ENCODE data around the gene KCND3.

The KCND3 gene

DNA sequence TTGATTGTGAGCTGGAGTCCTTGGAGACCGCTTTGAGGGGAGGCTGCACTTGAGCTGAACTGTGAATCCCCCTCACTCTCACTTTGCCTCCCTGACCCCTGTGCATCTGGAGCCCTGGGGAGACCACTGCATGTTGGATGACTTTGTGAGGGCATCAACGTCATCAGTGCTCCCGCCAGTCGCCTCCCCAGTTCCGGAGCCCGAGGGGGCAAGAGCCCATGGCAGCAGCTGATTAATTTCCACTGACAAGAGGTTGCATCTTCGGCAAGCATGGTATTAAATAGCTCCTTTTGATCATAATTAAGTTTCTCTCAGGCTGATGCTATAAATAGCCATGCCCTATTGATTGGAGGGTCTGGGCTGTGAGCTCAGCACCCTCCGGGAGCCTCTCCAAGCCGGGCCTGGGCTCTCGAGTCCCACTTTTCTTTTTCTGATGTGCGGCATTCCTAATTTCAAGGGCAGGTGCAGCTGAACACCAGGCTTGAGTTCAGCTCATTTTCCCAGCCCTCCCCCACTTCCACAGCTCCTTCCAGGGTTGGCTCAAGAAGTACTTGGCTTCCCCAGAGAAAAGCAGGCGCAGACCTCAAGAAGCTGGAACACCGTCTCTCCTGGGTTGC lies 33.2 kb downstream of the KCND3 start:
- no peak for DNase-seq

DNA sequence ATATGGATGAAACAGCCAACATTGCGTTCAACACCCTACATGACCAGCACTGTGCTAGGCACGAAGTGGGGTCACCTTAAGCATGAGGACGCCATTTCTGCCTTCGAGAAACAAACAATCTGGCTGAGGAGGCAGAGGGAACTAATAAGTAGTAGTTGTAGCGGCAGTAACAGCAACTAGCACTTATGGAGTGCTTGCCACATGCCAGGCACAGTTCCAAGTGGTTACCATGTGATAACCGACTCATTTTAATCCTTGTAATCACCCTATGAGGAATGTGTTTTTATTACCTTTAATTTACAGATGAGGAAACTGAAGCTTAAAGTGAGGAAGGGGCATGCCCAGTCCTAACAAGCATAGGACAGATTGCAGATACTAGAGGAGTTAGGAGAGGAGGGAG lies 33.7 kb downstream of the KCND3 start:
- DNase-seq: no peak

DNA sequence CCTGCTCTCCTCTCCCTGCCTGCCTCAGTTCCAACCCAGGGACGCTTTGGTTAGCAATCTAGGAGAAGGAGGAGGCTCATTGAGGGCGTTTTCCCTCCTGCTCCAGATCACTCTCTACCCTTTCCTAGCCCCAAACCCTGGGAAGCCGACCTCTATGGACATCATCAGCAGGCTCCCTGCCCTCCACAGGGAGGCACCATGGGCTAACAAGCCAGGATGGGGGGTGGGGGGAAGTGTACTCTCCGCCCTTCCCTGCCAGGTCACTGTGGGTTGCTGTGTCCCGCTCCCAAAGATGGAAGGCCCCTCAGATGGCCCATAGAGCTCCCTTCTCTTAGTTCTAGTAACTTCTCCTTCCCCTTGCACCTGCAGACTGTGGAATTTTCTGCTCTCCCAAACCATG lies 35.7 kb downstream of the KCND3 start:
- DNase-seq: no peak

DNA sequence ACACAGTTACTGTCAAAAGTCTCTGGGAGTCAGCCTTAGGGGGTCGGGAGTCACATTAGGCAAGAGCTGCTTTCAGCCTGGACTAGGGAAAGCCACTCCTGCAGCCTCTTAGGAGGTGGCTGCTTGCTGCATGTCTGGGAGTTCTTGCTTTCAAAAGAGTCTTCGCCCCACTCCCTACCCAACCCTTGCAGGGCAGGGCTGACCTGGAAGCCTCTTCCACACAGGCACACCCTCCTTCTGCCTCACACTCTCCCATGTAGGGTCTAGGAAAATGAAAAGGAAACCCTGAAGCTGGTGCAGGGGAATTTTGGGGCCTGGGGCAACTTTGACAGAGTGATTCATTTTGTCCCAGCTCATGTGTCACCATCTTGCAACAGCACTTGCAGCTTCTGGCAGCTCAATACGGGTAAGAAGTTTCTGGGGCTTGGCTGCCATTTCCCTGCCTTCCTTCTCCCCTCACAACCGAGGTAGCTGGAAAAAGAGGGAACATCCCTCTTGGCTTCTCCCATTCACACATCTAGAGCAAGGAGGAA lies 37.3 kb downstream of the KCND3 start:
- DNase-seq: no peak

DNA sequence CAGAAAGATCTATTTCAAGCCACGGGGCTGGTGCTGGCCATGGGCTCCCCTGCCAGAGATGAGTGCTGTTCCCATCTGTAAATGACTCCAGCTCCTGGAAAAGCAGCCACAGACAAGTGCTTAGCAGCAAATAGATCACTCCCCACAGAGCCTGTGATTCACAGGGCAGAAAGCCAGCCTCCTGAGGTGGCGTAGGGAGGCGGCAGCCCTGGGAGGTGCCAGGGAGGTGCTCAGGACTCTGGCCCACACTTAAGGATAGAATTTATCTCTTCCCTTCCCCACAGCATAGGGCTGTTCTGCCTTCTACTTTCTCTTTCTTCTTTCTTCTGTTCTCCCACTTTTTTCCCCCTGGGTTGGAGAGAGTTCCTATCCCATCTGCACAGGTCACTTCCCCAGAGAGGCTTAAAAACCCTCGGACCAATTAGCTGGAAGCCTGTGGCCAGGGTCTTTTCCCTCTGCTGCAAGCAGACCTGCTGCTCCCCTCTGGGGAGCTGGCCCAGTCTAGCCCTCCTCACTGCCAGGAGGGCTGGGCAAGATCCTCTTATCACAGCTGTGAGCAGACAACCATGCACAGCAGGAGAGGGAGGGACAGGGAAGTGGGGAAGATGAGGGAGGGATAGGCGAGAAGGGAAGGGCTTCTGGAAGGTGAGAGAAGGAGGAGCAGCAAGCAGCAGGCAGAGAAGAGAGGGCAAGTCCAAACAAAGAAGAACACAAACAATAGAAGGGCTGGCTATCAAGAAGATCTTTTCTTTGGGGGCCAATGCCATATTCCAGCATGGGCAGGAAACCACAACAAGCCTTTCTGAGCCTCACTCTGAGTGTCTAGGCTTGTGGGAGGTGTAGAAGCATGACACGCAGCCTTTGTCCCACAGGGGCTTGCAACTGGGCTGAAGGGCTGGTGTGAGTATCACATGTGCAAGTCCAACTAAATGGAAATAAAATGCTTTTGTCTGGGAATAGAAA lies 41.0 kb downstream of the KCND3 start:
- no peak for DNase-seq

DNA sequence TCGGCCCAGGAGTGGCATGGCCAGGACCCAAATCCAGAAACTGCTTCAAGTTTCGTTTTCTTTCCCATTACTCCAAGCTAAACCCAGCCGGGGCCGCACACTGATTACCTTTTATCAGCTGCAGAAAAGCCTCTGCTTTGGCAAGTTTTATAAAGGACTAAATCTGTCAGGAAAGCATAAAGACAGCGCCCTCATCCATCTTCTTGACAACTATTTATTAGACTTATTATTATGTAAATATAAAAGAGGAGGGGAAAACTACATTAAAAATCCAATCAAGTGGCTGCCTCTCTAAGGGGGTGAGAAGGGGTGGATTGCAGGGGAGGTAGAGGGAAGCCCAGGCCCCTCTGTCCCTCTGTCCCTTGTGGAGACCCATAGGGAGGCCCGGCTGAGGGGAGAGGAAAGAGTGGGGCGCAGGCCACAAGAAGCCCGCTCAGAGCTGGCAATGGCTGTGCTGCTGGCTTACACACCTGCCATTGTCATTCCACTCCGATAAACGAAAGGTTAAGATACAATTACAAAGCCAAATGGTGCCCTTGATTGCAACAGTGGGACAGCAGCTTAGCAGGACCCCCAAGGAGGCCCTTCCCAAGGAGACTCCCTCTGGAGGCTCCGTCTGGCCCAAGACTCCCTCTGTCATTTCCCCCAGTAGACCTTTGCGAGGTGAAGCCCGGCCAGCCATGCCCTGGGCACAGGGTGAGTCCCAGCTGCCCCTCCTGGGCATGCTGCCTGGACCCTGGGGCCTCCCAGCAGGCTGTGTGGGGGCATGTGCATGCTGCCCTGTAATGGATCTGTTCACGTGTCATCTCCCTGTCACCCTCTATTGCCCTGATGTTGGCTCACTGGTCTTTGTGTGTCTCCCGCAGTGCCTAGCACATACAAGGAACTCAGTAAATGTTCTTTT lies 45.4 kb downstream of the KCND3 start:
- DNase-seq: no peak

DNA sequence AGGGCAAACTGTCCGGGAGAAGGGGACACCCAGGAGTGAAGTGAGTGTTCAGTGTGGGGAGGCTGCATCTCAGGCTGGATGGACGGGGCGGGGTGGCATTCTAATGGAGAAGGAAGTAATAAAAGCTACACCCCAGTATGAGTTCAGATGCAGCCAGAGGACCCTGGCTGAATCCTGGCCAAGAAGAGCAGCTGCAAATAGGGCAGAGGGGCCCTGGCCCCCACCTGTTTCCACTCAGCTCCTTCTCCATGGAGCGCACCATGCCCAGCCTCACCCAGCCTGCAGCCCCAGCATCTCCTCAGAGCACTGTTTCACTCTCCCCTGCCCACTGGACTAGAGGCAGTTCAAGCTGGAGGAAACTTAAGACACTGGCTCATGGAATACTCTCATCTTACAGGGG lies 46.4 kb downstream of the KCND3 start:
- no peak for DNase-seq

DNA sequence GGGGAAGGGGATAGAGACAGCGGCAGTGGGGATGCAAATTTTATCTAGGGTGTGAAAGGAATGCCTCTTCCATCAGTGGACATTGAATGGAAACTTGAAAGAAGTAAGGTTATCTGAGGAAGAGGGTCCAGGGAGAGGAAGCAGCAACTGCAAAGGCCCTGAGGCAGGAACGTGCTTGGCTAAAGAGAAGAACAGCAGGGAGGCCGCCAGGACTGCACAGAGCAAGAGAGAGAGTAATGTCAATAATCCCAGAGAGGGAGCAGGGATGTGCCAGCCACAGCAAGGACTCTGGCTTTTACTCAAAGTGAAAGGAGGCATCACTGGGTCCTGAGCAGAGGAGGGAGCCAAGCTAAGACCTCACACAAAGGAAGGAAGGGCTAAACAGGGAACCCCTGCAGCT lies 50.9 kb downstream of the KCND3 start:
- DNase-seq: no peak

DNA sequence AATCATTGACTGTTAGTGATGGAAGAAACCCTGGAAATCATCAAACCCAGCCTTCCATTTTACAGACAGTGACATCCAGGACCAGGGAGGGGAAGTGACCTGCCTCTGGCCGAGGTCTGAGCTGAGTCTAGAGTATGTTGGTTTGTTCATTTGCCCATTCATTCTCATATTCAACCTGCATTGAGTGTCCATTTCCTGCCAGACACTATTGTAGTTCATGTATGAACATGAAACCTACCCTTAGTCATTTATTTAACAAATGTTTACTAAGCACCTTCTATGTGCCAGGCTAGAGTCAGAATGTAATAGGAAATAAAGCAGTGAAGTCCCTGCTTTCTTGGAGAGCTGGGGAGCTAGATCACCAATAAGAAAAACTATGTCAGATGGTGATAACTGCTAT lies 51.3 kb downstream of the KCND3 start:
- DNase-seq: no peak

DNA sequence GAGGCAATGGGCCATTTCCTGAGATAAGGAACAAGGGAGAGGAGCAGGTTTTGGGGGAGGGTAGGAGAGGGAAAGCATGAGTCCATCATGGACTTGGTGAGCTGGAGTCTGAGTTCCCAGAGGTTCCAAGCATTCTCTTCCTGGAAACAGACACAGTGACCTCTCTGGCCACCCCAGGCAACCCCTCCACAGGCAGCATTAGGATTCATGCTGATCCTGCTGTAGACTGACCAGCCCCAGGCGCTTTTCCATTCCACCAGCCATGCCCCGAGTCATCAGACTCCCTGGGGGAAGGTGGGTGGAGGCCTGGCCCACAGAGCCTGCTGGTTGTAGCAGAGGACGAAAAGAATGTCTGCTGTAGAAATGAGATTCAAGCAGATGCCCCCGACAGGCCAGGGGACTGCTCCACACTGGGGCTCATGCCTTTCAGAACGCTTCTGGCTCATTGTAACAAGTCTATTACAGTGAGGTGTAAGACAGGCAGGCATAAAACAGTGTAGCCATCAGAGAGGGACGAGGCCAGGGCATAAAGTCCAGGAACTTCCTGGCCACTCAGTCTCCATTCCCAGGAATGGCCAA lies 52.2 kb downstream of the KCND3 start:
- no peak for DNase-seq

DNA sequence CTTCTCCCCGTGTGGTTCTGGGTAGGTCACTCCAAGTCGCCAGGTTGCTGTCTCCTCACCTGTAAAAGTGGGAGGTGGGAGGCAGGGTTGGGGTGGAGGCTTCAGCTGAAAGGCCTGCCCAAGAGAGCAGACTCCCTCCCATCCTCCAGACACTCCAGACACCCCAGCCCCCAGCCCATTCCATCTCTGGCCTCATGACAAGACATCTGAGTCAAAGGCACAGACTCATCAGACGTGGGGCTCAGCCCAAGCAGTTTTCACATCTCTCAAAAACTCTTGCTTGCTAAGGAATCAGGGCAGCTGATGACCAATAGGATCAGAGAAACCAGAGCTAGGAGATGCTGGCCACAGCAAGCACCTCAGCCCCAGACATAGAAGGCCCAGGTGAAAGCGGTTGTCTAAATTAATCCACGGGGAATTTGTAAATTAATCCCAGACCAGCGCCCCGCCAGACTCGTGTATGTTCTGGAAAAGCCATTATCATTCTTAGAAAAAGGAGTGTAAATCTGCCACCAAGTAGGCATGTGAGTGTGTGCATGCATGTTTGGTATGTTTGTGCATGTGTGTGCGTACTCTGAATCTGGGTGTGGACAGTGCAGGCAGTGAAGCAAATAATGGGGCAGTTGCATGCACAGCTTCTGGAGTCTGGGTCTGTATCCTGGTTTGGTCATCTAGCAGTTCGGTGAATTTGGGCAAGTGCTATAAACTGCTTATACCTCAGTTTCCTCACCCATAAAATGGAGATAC lies 55.2 kb downstream of the KCND3 start:
- DNase-seq: no peak

DNA sequence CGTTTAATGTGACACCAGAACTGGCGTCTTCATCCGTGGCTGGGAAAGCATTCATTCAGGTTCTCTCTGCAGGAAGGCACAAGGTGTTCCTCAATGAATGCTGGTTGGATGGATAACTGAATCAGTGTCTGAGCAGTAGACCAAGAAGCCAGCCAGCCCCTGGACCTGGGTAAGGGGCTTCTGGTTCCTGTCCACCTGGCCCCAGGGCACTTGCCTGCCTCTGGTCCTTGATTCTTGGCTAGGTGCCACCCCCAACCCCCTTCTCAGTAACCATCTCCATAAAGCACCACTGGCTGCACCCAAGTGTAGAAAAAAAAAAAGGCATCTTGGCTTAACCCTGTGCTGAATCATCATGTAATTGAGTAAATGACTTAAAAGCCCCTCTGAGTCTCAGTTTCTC lies 59.1 kb downstream of the KCND3 start:
- no peak for DNase-seq

DNA sequence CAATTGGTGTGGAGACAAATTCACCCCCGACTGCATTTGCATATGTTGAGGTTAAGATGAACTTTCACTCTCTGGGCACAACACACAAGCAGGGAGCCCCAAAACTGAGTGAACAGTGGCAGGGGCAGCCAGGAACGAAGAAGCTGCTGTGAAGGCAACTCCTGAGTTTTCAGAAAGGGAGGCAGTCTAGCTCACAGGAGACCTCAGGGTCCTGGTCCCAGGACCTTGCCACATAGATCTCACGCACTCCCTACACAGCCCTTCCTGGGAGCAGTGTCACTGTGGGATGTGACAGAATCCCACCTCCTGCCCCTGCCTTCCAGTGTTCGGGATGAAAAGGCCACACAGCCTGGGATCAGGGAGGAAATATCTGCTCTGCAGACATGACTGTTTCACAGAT lies 60.9 kb downstream of the KCND3 start:
- no peak for DNase-seq

DNA sequence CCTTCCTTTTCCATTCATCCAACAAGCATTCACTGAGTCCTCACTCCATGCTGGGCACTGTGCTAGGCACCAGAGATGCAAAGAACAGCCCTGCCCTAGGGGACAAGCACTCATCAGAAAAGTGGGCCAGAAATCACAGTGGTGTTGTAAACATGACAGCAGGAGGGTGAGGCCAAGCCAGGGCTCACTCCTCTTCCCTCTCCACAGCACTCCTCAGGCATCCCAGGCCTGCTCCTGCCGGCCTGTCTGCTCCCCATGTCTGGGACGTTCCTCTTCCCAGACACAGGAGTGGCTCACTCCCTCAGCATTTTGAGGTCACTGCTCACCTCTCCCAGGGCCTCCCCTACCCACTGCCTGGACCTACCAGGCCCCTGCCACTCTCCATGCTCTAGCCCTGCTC lies 61.8 kb downstream of the KCND3 start:
- no peak for DNase-seq

DNA sequence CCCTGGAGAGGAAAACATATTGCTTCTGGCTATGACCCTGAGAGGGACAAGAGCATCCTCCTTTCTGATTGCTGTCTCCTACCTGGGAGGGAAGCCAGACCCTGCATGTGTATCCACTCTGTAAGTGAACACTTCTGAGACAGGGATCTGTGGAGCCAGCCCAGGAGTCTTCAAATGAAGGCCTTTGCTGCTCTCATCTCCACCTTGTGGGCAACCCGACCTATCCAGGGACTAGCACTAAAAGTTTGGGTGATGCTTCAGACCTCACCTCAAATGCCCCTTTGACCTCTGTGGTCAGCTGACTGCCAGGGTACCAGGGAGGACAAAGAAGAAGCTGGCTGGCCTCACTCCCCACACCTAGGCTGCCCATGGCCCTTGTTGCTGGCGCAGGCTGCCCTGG lies 64.7 kb downstream of the KCND3 start:
- DNase-seq: no peak

DNA sequence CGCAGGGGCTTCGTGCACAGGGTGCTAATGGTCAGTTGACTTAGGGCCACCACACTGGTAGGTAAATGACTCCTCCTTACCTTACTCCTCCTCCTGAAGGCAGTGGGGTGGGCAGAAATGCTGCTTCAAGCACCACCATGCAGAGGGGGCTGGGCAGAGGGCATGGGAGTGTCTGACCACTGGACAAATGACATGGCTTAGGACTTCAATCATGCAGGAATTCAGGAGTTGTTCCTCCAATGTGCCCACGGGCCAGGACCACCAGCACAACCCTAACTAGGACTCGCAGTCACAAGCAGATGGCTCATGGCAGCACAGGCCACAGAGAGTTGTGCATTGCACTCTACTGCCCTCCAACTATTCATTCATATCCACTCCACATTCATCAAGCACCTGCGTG lies 65.7 kb downstream of the KCND3 start:
- no peak for DNase-seq

DNA sequence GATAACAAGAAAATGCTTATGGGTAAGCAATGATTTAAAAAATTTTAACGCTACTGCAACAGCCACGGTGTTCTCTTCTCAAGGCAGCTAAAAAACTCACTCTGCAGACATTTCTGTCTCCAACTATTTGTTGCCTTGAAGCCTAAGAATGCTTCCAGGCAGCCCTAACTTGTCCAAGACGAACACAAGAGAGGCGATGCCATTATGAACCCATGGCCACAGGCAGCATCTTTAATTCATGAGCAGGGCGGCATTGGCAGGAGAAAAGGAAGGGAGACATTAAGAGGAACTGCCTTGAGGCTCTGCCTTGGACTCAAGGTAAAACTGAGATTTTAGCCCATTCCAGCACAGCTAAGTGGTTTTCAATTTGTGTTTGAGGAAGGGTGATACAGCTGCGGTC lies 67.5 kb downstream of the KCND3 start:
- DNase-seq: no peak

DNA sequence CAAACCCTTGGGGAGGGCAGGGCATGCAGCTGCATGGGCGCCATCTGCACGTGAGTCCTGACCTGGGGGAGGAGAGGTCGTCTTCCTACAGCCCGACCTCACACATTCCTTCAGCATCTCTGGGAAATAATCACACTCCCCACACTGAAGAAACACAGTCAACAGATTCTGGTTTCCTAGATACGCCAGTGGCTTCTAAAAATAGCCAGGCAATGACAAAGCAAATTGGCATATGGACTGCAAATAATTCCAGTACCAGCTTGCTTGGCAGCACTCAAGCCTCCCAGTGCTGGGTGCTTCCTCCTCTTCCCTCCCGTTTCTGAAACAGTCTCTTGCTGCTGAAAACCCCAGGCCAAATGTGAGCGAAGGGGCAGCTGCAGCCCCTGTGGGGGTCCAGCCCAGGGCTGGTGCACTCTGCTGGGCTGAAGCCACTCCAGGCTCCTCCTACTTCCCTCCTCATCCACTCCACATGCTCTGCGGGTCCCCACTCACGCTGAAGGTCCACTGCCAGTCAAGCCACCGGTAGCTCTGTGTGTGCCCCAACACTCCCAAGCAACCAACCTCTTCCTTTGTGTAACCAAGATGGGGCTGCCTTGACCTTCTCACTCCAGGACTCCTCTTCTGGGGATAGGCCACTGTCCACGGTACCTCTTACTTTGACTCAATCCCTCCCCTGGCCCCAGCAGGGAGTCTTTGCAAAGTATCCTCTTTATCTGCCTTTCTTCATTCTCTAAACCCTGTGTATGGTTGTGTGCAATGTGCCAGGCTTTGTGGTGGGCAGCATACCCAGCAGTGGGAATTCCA lies 69.0 kb downstream of the KCND3 start:
- no peak for DNase-seq

DNA sequence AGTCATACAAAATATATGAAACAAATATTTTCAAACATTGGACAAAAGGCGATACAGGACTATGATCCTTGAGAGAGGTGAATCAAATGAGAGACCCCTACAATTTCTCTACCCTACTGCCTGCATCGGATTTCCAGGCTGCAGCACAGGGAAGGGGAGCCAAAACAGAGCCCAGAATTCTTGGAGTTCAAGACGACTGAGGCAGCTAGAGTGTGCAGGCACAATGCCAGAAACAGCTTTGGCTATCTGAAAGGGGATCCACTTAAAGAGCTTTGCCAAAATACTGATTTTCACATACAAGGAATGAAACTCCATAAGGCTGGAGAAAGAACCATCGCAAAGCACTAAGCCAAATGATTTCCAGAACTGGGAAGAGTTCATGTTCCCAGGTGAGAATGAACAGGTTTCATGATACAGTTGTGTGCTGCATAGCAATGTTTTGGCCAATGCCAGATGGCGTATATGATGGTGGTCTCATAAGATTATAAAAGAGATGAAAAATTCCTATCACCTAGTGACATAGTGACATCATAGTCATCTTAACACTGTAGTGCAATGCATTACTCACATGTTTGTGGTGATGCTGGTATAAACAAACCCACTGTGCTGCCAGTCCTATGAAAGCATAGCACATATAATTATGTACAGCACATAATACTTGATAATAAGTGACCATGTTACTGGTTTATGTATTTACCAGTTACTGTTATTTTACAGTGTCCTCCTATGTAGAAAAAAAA lies 77.5 kb downstream of the KCND3 start:
- no peak for DNase-seq

DNA sequence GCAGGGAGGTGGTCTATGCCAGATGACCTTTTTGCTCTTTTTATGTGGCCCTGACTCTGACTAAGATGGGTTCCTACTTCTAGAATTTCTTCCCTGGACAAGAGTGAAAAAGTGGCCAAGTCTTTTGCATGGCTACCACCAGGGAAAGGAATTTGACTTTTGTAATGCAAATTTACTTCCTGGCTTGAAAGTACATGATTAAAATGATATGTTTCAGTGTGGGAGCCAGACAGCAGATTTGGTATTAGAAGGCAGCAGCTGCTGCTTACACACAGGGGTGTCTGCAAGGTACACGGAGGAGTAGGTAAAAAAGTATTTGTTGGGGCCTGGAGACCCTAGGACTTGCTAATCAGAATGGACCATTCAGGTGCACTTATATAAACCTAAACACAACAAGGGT lies 78.4 kb downstream of the KCND3 start:
- DNase-seq: no peak

DNA sequence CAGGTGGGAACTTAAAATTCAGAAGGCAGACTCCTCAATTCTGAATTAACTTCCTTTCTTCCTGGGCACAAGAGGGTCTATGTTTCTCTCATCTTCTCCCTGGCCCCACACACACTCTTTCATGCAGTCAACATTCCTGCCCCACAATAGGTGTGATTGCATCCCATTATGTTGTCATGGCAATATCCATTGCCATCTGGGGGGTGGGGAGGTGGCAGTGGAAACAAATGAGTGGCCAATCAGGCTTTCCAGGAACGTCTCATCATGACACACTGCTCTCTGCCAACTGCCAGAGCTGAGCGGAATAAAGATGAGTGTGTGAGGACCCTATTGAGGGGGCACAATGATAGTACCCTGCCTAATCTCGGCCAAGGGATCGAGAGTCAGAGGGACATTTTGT lies 80.4 kb downstream of the KCND3 start:
- no peak for DNase-seq

Measured in stimulated activated CD4-positive, alpha-beta T cell treated with anti-CD3 and anti-CD28 coated beads, Interleukin-15, amount 100 ng/mL, for 24 hours (primary cell).